HG03045 (cell line): ENCODE measurements around the gene PURB.
"Not testable (repeated sequence)": the region's sequence is repeated elsewhere in the genome, so short reads cannot be mapped to it uniquely, and the experiment has no call there.

ENCODE experiments used
- ATAC-seq: cut with Tn5 transposase; IDR thresholded peaks from one replicate; pipeline ENCODE4 v1.9.1; 2021; ENCODE audit warnings: mild to moderate bottlenecking, moderate library complexity; ENCODE audit not compliant: unreplicated experiment

PURB gene

DNA sequence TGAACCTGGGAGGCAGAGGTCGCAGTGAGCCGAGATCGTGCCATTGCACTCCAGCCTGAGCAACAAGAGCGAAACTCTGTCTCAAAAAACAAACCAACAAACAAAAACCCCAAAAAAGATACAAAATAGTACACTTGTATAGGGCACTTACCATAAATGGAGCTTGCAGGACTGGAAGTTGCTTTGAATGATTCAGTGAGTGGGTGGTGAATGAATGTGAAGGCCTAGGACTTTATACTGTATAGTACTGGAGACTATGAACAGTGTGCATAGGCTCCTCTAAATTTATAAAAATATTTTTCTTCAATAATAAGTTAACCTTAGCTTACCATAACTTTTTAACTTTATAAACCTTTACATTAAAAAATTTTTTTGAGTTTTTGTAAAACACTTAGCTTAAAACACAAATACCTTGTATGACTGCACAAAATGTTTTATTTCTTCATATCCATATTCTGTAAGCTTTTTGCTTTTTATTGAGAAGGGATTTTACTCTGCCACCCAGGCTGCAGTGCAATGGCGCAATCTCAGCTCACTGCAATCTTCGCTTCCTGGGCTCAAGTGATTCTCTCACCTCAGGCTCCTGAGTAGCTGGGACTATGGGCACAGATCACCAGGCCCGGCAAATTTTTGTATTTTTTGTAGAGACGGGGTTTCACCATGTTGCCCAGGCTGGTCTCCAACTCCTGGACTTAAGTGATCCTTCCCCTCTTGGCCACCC, 30.5 kb downstream of the PURB start:
- no peak for ATAC-seq

DNA sequence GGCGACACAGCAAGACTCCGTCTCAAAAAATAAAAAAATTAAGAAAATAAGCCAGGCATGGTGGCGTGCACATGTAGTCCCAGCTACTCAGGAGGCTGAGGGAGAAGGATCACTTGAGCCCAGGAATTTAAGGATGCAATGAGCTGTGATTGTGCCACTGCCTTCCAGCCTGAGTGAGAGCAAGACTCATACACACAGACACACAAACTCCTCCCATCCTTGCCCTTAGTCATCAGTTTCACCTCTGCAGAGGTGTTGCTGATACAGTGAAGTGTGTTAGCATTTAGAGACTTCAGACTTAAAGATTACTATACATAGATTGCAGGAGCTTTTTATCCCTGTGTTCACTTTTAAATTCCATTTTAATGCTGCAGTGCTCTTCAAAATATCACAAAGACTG, 31.9 kb downstream of the PURB start:
- no peak for ATAC-seq

DNA sequence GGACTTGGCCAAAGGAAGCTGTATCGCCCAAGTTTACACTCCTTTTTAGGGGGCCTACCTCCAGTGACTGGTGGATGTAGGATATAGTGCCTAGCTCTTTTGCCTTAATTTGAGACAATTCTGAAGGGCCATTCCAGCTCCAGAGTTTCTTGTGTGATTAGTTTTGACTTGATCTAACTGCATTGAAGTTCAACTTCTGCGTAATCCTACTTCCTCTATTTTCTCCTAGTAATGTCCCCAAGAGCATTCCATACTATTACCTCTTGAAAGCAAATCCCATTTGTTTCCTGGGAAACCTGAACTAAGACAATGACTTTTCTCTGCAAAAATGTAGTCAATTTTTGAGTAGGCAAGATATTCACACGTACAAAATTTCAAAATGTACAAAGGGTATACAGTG, 32.7 kb downstream of the PURB start:
- ATAC-seq, result no peak

DNA sequence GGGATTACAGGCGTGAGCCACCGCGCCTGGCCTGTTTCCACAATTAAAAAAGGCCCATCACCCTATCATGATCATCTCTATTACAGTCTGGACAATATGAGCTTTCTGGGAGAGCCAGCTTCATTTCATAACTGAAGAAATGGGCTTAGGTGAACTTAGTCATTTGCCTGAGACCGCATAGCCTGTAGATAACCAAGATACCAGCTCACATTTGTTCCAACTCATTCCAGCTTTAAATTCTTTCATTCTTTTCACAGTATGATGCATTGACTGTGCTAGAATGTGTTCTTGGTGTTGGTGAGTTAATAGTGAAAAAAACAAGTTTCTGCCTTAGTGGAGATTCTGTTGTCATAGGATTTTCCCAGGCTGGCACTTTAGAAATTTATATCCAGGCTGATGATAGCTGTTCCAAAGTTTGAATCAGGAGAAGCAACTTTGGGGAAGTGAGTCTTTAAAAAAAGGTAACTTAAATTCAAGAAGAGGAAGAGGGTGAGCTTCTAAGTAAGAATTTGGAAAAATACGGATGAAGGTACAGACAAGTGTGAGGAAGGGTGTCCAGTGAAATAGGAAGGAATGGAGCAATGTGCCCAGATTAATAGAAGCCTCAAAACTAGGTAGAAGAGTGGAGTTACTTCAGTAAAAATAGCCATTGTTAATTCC, 35.3 kb downstream of the PURB start:
- no peak for ATAC-seq

DNA sequence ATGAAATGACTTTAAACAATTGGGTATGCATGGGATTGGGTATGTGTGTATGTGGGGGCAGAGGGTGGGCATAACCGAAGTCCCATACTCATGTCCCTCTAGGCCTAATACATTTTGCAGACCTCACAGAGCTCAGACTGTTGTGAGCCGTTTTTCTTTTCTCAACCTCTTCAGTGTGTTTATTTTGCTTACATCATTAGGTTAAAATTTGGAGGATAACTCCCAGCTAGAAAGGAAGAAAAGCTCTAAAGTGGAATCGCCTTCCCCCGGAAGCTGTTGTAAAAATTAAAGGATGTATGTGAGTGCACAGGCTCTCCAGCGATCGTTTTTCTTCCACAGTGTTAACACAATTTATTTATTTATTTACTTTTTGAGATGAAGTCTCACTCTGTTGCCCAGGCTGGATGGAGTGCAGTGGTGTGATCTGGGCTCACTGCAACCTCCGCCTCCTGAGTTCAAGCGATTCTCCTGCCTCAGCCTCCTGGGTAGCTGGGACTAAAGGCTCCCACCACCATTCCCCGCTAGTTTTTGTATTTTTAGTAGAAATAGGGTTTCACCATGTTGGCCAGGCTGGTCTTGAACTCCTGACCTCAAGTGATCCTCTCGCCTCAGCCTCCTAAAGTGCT, 36.0 kb downstream of the PURB start:
- no peak for ATAC-seq

DNA sequence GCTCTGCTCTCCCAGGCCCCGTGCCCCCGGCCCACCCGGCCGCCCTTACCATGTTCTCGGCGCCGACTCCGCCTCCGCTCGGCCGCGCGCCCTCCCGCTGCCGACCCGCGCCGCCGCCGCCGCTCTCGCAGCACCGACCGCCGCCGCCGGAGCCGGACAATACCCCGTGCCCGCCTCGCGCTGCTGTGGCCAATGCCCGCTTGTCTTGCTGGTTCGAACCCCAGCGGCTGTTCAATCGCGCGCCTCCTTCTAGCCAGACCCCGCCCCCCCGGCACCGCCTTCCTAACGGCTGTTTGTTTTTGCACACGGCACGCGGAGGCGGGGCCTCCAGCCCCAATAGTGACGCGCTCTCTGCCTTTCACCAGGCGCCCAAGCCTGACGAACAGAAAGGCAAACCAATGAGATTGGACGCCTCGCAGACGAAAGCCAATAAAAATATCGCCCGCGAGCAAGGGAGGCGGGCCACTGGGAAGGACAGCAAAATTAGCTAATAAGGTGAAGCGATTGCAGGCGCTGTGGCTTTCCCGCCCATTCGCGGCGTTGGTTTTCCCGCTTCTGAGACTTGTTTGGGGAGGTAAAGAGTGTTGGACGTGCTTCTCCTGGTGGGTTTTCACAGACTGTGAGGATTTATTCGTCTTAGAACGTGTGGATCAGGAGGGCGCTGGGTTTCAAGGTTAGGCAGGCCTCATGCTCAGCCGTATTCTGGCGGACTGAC, 37.3 kb downstream of the PURB start, which contains the start of gene H2AZ2:
TSS of gene H2AZ2 (minus strand) at position 168 of the 715 bp plus-strand sequence. CDS start at position 52, 116 bp downstream.
- ATAC-seq, result peak; percentile 85

DNA sequence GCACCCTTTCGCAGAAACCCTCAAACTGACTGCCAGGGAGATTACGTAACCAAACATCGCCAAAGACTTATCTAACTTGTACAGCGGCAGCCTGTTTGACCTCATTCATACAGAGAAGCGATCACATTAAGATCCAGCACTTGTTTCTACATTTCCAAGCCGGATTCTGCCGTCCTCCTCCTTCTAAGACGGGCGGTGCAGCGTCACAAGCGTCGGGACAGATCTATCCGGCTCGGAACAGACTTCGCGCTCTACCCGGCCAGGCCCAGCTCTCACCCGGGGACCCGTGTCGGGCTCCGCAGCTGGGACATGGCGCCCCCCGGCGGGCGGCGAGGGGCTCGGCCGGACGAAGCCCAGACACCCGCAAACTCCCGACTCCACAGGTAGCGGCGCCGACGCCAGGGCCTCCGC, 37.8 kb downstream of the PURB start:
- peak; percentile 70 for ATAC-seq

DNA sequence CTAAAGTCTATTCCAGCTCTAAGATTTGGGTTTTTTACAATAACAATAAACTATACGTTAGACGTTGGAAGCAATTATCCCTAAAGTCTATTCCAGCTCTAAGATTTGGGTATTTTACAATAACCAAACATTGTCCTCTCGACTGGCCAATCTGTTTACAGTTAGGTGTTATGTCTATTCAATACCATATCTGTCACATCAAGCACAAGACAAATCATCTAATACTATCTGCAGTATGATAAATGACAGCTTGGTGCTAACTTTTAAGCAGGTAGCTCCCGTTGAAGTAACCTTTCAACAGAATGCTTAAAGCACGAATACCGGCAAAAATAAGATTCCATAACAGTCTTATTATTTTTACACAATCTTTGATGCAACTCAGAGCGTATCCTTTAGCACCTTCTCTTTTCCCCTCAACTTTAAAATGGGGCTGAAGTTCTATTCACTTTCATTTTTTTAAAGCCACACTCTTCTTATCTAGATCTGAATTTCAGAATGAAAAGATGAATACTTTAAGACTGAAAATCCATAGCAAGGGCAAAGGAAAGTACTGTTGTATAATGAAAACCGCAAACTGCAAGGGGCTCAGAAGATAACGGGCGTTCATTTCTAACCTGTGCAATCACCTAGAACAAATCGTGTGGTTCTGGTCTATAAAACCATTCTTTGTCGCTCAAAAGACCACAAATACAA, 38.4 kb downstream of the PURB start:
- no peak for ATAC-seq

DNA sequence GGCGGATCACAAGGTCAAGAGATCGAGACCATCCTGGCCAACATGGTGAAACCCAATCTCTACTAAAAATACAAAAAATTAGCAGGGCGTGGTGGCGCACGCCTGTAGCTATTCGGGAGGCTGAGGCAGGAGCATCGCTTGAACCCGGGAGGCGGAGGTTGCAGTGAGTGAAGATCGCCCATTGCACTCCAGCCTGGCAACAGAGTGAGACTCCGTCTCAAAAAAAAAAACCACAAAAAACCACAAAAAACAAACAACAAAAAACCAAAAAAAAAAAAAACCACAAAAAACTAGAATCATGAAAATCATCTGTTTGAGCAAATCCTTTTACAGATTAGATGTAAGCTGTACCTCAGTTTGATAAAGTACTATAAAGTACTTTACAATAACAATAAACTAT, 38.9 kb downstream of the PURB start:
- ATAC-seq, result not testable (repeated sequence)

DNA sequence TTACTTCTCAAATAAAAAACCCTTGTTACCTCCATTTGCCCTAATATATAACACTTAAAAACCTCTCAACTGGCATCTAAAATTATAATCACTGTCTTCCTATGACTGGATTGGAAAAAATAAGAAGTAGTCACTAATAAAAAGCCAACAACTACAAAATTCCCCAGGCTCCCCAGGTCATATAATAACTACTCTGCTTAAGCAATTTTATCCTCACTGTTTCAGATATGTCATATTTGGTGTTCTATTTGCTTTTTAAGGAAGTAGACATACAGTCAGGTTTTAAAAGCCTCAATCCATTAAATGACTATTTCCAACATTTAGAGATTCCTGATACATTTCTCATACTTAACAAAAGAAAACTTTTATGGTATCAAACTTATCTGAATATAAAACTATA, 39.9 kb downstream of the PURB start:
- ATAC-seq, result no peak

DNA sequence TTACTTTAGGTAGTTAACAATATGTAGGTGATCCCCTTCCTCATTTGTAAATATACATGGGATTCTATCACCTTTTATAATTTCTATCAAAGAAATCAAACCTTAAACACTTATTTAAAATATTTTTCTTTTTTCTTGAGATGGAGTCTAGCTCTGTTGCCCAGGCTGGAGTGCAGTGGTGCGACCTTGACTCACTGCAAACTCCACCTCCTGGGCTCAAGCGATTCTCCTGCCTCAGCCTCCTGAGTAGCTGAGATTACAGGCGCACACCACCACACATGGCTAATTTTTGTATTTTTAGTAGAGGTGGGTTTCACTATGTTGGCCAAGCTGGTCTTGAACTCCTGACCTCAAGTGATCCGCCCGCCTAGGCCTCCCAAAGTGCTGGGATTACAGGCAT, 41.9 kb downstream of the PURB start:
- ATAC-seq, result not testable (repeated sequence)

DNA sequence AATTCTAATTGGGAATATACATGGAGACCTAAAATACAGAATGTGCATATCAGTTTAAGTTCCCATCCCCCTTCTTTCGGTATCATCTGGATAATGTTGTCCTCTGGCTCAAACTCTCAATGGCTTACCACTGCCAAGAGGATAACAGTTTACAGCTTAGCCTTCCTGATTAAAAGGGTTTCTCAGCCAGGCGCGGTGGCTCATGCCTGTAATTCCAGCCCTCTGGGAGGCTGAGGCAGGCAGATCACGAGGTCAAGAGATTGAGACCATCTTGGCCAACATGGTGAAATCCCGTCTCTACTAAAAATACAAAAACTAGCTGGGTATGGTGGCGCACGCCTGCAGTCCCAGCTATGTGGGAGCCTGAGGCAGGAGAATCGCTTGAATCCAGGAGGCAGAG, 42.7 kb downstream of the PURB start:
- ATAC-seq, result not testable (repeated sequence)

DNA sequence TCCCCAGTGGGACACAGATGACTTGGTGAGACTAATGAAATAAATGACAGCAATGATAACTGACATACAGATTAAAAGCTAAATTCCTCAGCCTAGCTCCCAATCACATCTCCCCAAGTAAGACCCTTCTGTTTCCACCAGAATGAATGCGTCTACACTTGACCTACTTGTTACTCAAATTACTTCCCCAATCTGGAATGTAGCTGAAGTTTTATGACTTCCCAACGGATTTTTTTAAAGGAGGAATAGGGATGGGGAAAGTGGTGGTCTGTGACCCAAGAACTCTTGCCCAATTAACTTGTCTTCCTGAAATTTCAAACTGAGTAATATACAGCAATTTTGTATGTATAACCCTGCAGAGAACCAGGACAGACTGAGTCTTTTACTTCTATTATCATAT, 46.6 kb downstream of the PURB start:
- no peak for ATAC-seq

DNA sequence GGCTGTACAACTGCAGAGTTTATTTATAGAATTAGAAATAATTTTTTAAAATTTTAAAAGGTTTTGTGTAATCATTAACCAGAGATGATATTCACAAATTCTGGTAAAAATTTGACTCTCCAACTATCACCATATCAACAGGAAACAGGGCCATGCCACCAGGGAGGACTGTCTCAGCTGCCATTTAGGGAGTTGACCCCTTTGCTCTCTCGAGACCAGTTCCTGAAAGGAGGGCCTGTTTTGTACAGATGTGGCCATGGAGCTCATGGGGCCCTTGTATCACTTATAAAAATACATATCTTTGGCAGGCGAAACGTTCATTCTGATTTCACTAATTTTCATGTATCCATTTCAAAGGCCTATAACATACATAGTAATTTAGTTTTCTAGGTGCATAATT, 57.8 kb downstream of the PURB start:
- ATAC-seq, result no peak
